GM21529 (cell line): ENCODE data around the gene TPST2.
A peak's percentile ranks its signal among the peaks of the same experiment; 100 is the strongest.

Source experiments
- ATAC-seq: cut with Tn5 transposase; IDR thresholded peaks from one replicate; pipeline ENCODE4 v1.9.1; 2021; ENCODE audit not compliant: unreplicated experiment

The TPST2 gene

DNA sequence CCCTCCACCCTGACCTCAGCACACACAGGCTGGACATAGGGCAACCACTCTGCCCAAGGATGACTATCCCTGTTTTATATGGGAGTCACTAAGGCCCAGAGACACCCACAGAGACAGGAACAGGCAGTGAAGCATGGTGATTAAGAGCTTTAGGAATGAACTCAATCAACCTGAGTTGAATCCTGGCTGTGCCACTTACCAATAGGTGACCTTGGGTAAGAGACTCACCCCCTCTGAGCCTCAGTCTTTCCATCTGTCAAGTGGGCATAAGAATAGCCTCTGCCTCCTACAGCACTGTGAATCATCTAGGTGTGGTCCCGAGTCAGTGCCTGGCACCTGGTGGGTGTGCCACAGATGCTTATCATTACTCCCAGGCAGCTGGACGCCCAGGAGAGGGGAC lies 21.1 kb upstream of the TPST2 start:
- no peak for ATAC-seq

DNA sequence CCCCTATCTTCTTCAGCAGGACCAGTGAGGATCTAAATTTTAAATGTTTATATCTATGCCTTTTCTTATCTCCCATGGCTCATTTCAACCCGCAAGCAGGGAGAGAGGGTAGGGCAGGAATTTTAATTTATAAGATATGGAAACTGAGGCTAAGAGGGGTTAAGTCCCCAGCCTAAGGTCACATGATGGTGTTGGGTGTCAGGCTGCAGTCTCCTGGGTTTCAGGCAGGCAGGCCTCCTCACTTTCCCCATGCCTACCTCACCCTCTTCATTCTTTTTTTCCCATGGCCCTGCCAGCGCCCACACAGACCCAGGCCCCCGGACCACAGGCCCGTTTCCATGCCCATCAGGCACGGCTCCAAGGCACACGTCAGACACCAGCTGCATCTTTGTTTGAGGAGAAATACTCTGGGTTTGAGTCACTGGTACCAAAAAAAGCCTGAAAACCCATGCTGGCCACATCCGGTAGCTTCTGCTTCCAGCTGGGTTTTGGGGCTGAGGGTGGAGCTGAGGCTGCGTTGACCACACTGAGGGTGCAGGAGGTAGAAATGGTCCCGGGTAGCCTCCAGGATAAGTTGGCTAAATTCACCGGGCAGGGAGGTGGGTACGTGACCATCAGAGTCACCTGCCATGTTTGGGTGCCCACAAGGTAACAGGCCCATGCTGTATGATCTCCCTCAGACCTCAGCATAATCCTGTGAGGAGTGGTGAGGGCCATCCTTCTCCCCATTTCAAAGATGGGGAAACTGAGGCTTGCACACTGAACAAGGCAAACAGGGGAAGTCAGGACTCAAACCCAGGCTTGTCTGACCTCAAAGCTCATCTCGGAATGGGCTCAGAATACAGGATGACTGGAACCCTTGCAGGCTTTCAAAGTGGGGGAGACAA lies 20.4 kb upstream of the TPST2 start:
- ATAC-seq: peak; percentile 82

DNA sequence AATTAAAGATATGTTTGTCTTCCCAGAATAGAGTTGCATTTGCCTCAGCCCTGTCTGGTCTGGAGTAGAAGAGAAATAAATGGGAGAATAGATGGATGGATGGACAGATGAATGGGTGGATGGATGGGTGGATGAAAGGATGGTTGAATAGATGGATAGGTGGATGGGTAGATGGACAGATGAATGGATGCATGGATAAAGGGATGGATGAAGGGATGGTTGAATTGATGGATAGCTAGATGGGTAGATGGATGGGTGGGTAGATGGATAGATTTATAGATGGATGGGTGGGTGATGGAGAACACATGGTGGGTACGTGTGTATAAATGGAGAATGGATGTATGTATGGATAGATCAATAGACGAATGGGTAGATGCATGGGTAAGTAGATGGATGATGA lies 19.4 kb upstream of the TPST2 start:
- no peak for ATAC-seq

DNA sequence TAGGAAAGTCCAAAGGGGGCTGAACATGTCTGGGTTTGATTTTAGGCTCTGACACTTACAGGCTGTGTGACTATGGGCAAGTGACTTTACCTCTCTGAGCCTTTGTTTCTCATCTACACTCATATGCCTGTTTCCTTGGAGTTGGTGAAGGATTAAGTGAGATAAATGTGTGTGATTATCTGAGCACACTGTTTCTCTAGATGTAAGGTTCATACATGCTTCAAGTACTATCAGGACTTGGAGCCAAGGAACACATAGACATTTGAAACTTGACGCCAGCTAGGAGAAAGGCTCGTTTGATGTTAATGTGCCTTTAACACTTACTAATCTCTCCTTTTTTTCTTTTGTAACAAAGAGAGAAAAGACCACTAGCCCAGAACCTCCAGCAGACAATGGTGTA lies 18.2 kb upstream of the TPST2 start:
- ATAC-seq: no peak

DNA sequence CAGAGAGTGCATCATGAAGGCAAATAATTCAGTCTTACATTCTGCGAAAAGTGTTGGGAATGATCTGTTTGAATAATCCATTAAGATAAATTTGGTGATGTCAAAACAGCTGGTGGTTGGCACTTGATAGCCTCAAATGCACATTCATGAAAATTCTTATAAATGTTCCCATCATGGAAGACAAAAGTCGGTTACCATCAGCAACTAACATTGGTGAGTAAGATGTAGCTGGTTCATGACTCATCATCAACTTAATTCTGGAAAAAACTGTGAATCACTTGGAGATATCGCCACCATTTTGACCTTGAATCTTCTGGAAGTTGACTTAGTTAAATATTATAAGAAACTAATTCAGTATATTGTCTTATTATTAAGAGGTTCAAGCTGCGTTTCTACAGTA lies 16.7 kb upstream of the TPST2 start:
- ATAC-seq: no peak

DNA sequence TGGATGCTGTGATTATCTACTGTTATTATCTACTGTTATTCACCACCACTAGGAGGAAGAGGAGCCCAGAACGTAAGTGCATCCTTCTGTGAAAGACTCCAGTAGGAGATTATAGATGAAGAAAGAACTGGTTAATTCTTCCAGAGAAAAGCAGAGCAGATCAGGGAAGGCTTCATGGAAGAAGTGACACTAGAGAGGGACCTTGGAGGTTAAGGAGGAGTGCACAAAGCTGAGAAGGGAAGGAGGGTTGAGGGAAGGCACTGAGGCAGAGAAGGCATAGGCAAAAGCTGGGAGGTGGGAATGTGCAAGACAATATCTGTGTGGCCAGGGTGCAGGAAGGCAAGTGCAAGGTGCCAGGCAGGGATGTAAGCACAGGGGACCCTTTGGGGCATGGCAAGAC lies 14.4 kb upstream of the TPST2 start:
- ATAC-seq: no peak

DNA sequence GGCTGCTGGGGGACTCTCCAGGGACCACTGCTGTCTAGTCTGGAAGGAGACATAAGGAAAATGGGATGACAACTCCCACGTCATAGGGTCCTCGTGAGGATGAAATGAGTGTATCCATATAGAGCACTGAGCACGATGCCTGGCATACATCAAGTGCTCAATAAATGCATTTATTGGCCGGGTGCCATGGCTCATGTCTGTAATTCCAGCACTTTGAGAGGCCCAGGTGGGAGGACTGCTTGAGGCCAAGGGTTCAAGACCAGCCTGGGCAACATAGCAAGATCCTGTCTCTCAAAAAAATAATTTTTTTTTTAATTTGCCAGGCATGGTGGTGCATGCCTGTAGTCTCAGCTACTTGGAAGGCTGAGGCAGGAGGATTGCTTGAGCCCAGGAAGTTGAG lies 12.2 kb upstream of the TPST2 start:
- ATAC-seq: no peak

DNA sequence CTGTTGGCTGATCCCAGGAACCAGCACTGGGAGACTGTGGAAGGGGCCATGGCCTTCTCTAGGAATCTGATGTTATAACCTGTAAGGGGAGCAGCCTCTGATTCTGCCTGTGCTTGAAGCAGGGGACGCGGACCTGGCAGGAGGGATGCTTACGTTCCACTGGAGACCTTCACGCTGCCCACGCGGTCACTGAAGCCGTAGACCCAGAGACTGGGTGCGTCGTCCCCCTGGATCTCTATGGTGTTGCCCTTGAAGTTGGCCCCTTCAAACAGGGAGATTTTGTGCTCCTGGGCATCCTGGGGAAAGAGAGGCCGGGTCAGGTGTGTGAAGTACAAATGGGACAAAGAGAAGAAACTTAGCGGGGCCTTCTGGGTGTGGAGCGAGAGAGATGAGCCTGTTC lies 11.8 kb upstream of the TPST2 start:
- no peak for ATAC-seq

DNA sequence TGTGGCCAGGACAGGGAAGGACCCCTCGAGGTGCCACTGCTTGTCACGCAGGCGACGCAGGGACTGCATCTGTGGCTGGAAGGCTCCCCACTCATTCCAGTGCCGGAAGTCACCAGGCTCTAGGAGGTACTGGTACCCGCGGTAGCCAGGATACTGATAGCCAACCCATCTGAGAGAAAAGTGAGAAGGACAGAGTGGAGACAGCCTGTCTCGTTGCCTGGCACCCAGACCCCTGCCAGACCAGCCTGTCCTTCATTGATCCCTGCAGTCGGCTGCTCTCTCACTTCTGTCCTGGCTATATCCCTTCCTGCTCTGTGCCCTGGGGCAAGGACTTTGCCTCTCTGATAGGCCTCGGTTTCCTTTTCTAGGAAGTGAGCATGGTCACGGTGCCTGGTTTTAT lies 9.6 kb upstream of the TPST2 start:
- ATAC-seq: no peak

DNA sequence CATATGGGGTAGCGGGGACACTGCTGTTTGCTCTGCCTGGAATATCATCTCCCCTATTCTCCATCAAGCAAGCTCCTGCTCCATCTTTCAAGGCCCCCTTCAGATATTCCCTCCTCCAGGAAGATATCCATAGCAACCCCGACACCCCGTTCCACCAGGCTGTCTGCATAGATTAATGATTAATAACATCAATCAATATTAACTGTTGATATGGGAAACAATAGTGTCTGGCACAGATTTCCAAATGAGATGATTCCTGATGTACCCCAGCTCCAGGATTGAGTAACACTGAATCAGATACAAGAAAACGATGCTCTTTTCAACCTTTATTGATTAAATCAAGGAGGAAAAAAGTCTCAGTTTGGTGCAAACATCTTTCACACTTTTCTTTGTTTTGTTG lies 7.5 kb upstream of the TPST2 start:
- no peak for ATAC-seq

DNA sequence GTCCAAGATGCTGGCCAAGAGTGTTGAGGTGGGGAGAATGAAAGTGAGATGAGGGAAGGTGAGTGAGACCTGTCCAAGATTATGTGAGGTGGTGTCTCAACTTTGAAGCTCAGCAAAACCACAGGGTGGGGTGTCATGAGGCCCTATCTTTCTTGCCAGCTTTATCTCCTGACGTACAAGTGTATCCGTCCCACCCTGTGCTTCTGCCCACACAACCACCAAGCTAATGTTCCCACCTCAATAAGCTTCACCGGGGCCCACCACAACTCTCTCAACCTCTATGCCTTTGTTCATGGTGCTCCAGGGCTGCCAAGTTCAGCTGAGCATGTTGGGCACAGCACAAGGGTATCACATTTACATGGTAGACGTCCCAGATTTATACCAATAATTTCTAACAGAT lies 7.1 kb upstream of the TPST2 start:
- no peak for ATAC-seq

DNA sequence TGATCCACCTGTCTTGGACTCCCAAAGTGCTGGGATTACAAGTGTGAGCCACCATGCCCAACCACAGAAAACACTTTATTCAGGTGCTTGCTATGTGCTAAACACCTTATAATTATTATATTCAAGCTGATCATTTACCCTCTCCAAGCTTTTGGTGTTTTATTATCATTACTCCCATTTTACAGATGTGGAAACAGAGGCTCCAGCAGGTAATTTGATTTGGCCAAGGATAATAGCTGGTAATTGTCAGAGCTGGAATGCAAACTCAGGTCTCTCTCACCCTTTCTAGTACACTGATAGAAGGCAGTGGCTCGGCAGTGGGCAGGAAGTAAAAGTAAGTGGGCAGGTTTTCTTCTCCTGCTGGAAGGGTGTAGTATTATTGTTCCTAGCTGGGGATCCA lies 3.8 kb upstream of the TPST2 start:
- ATAC-seq: no peak

DNA sequence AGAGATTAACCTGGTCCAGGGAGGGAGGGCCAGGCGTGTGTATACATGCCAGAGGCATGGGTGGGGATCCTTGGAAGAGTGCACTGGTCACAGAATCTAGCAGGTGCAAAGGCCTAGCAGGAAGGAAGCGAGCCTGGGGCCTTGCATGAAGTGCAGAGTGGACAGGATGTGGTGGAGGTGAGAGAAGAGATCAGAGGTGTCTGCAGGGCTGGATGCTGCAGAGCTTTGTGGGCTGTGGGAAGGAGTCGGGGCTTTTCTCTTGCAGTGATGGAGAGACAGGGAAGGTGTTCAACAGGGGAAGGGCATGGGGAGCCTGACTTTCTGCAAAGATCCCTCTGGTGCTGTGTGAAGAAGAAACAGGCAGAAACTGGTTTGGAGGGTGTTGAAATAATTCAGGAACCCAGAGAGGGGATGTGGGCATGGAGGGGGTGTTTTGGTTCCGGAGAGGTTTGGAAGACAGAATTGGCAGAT lies 2.5 kb upstream of the TPST2 start:
- ATAC-seq: peak; percentile 63

DNA sequence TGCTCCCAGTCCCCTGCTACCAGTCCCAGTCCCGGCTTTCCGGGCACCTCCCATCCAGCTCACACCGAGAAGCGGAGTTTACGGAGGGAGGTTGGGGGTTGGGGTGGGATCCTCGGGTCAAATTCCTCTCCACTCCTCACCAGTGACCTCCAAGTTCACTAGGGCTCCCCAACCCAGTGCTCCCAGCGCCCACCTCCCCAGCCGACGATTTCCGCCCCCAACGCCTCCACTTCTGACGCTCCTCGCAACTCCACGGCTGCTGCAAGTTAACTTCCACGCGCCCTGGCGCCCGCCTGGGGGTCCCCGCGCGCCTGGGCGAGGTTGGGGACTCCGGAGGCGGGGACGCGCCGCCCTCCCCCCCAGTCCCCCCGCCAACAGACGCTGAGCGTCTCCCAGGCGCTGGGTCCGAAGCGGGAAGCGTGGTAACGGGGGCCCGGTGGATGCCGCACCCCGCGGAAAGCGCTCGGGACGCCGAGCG lies 526 bp downstream of the TPST2 start:
- peak; percentile 10 for ATAC-seq

DNA sequence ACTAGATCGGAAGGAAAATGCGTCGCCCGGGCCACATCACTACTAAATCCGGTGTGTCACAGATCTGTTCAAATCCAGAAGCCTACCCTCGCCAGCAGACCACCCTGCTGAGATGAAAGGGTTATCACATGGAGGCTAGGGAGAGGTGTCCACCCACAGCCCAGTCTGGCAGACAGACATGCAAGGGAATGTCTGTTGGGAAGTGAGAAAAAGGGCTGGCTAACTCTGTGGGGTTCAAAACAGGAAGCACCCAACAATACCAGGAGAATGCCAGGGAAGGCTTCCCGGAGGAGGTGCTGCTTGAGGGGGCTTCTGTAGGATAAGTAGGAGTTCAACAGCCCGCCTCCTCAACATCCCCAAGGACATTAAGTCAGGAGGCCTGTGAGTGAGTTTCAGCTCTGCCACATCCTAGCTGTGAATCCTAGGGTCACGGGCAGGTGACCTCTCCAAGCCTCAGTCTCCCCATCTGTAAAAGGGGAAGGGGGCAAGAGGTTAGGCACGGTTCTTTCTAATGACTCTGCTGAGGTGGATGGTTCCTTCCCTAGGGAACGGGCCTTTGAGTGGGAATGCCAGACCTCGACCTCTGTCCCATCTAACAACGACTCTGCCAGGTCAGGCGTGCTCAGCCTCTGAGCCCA lies 1.1 kb downstream of the TPST2 start:
- no peak for ATAC-seq

DNA sequence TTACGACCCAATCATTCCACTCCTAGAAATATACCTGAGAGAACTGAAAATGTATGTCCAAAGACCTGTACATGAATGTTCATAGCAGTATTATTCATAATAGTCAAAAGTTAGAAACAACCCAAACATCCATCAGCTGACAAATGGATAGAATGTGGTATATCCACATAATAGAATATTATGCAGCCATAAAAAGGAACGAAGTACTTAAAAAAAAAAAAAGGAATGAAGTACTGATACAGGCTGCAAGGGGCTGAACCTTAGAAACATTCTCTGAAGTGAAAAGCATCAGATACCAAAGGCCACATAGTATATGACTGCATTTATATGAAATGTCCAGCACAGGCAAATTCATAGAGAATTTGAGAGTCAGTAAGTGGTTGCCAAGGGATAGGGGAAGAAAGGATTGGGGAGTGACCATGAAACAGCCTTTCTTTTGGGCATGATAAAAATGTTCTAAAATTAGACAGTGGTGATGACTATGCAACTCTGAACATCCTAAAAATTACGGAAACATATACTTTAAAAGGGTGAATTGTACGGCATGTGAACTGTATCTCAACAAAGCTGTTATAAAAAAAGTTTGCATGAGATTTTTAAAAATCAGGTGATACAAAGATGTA lies 1.8 kb downstream of the TPST2 start:
- no peak for ATAC-seq

DNA sequence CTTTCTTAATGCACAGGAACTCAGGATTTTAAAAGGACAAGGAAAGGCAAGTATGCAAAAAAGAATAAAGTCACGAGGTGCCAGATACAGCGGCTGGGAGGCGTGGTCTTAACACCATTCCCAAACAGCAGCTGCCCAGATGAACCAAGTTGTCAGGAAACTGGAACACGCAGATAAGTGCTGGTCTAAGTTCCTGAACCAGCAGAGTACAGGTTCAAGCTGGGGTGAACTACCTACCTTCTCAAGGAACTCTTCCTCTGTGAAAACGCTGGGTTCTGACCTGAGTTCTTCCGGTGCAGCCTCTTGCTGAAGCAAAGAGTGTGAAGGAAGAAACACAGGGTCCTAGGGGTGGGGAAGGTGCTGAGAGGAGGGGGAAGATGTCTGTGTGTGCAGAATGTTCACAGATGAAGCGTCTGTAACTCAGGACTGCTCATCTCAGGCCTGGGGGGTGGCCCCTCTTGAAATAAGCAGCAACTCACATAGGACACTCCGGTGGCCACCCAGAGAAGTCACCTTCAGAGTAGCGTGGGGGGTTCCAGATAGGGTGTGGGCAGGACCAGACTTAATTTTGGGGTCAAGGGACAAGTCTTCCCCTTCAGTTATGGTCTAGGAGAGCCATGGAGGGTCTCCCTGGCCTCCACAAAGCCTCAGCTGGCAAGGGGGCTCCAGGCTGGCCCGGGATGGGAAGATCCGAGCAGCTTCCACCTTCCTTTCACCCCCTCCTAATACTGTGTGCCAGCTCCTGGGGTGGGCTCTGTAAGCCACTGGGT lies 3.2 kb downstream of the TPST2 start:
- no peak for ATAC-seq

DNA sequence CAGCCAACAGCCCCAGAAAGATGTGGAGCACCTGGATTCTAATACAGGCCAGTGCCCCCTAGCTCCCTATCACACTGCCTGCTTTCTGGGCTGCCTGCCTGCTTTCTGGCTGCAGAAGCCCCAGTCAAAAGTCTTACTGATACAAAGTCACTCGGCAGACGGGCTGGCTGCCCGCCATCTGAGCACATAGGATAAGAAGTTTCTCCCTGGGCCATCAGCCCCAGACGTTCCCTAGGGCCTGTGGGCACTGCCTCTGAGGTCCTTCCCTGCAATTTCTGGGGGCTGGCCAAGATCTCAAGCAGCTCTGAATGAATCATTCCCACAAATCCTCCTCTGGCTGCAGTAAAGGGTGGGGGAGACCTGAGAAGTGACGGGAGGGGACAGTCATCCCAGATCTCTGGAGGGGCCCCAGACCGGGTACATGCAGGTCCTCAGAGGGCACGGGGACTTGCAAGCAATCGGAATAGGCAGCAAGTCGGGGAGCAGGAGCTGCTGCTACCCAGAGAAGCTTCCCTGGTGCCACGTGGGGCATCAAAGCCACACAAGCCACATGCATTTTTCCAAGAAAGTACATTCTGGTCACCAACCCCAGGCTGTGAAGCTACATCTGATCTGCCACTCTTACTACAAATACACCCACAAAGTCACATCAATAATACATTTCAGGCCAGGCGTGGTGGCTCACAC lies 4.7 kb downstream of the TPST2 start:
- ATAC-seq: no peak

DNA sequence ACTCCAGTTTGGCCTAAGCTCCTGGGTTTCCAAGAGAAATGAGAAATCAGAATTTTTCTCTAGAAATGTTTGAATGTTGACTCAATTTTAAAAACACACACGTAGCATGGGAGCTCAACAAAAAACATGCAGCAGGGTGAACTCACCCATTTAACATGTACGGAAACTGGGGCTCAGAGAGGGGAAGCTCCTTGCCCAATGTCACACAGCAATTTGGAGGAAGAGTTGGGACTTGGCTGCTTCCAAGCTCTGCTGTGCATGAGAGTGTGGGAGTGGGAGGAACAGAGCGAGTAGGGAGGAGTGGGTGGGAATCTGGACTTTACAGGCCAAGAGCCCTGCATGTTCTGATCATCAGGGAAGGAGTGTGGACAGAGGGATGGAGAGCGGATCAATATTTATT lies 5.9 kb downstream of the TPST2 start:
- ATAC-seq: no peak

DNA sequence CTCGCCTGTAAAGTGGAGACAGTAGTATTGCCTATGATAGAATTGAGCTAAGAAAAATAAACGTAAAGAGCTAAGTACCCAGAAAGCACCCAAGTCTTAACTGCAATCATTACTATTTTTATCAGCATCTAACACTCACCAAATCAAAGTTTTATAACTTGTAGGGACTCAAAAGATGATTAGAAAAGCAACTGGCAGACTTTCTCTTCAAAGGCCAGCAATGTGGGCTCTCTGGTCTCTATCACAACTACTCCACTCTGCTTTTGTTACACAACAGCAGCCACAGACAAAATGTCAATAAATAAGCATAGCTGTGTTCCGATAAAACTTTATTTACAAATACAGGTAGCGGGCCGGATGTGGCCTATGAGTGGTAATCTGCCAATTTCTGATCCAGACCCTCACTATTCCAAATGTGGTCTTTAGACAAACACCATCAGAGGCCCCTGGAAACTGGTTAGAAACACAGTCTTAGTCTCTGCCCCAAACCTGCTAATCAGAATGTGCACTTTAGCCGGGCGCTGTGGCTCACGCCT lies 8.2 kb downstream of the TPST2 start:
- ATAC-seq: no peak
